Upper lobe of left lung (tissue), 4 donors: ENCODE measurements around the gene CALCR.

Source experiments
- POLR2A ChIP-seq, 4 donors: fragments of 450-650 bp; IDR thresholded peaks; one replicate each; pipeline ENCODE4 v1.5.1; 2016 to 2017; ENCODE audit warnings: antibody characterized with exemption in 4 of 4, mild to moderate bottlenecking in 2 of 4
- TF ChIP-seq, protein P1 (sequence below), 6 experiments: fragments of 450-650 bp in 4 of 6; fragments of 200-600 bp in 2 of 6; sonication (generic) in 2 of 6; IDR thresholded peaks; one replicate each; pipeline ENCODE4 v1.5.1; 2016 to 2019; ENCODE audit warnings: antibody characterized with exemption in 6 of 6

DNA sequence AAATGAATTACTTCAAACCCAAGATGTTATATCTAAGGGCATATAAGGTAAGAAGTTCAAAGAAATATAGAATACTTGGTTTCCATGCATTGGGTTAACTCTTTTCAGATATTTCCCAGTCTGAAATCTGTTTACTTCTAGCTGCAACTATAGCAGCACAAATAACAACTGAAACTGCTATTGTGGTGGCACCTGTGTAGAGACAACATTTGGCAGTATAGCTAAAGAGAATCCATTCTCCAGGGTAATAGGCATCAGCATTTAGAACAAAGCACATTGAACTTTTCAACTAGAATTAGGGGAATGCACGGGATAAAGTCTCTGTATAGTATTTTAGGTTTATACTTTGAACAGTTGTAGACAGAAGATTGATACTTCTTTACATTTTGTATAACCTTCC is 19.7 kb upstream of the CALCR start:
- TF ChIP-seq, protein P1, sequence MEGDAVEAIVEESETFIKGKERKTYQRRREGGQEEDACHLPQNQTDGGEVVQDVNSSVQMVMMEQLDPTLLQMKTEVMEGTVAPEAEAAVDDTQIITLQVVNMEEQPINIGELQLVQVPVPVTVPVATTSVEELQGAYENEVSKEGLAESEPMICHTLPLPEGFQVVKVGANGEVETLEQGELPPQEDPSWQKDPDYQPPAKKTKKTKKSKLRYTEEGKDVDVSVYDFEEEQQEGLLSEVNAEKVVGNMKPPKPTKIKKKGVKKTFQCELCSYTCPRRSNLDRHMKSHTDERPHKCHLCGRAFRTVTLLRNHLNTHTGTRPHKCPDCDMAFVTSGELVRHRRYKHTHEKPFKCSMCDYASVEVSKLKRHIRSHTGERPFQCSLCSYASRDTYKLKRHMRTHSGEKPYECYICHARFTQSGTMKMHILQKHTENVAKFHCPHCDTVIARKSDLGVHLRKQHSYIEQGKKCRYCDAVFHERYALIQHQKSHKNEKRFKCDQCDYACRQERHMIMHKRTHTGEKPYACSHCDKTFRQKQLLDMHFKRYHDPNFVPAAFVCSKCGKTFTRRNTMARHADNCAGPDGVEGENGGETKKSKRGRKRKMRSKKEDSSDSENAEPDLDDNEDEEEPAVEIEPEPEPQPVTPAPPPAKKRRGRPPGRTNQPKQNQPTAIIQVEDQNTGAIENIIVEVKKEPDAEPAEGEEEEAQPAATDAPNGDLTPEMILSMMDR (IDR thresholded peaks at IDR 0.05): no peak
- TF ChIP-seq POLR2A (IDR thresholded peaks at IDR 0.05): no peak
